ENCODE data around the gene SNAP47. TPM values are rescaled to one million over a fixed set of nuclear protein-coding genes. Genes with fewer than 3 reads are reported as not detected.

The SNAP47 gene
- total RNA-seq, 2 donors from 2014 or later, result 18.6 to 20.5 TPM

DNA sequence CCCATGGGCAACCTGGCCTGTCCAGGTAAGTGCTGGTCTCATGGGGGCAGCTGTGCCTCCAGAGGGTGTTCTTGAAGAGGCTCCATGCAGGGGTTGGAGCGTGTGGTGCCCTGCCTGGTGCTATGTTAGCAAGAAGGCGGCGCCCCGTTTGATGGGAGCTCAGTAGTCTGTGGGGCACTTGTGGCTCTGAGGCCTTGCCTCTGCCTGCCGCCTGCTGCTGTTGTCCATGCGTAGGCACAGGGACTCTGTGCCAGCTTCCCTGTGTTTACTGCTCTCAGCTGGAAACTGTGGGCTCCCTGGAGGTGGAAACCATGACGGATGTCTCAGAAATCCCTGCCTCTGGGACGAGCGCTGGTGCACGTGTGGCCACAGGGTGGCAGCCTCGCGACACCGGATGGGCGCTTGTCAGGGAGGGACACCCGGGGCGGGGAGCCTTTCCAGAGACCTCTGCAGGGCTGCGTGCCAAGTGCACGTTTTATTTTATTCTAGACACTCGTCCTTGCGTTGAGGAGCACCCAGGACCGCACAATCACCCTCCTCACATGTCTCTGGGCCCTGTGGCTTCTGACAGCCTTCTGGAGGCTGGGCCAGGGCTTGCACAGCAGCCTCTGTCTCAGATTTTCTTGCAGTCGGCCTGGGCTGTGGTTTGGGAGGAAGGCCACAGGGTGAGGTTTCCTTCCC, 27.1 kb downstream of the SNAP47 start:
- DNase-seq (peak; percentile 84 to 92), ATAC-seq (peak; percentile 89)
- intact Hi-C loops (cut with DNase I, micrococcal nuclease), result loop anchor here in 1 of 2 donors (5.0 kb wide), 1 partner anchor 185 kb away; the partner anchor contains the start of gene WNT9A

DNA sequence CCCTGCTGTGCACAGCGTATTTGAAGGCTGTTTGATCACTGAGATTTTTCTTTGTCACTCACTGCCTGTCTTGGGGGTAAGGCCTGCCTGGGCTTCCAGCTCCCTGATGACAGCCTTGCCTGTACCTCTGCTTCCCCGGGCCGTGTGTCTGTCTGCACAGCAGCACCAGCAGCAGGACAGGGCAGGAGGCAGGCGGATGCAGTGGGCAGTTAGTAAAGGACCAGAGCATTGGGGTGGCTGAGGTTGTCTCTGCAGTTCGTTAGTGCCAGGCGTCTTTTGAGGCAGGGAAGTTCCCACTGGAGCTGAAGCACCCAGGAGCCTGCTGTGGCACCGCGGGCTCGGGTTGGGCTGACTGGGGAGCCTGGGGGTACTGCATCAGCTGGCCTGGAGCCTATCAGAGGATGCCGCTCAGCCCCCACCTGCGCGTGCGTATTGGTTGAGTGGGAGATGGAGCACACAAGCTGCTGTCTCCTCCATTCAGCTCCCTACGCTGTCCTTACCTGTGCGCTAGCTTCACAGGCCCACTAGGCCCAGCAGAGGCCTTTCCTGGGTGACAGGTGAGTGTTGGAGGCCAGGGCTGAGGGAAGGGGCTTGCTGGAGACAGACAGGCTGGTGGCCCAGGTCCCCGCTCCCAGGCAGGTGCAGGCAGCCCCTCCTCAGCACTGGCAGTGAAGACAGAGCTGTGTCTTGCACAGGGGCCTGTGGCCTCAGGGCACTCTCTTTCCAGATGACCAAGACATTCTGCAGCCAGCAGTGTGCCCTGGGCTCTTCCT, 28.2 kb downstream of the SNAP47 start:
- ATAC-seq (no peak), DNase-seq (no peak)
- intact Hi-C loops (cut with DNase I, micrococcal nuclease), result loop anchor here in 1 of 2 donors (5.0 kb wide), 1 partner anchor 184 kb away; the partner anchor contains the start of gene WNT9A

DNA sequence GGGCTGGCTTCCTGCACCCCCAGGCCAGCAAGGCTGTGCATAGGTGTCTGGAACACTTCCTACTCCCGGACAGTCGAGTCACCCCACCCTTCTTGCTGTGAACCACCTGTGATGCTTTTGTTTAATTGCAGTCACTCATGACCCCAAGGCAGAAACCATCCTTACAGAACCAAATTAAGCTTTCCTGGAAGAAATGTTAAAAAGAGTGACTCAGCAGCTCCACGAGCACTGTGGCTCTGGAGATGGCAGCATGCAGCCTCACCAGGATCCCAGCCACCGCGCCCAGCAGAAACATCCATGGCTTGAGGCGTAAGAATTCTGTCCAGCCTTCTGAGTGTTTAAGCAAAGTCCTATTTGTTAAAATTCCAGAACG, 28.8 kb downstream of the SNAP47 start:
- intact Hi-C loops (cut with DNase I, micrococcal nuclease), result loop anchor here in 1 of 2 donors (5.0 kb wide), 1 partner anchor 183 kb away; the partner anchor contains the start of gene WNT9A
- DNase-seq, result no peak
- no peak for ATAC-seq

DNA sequence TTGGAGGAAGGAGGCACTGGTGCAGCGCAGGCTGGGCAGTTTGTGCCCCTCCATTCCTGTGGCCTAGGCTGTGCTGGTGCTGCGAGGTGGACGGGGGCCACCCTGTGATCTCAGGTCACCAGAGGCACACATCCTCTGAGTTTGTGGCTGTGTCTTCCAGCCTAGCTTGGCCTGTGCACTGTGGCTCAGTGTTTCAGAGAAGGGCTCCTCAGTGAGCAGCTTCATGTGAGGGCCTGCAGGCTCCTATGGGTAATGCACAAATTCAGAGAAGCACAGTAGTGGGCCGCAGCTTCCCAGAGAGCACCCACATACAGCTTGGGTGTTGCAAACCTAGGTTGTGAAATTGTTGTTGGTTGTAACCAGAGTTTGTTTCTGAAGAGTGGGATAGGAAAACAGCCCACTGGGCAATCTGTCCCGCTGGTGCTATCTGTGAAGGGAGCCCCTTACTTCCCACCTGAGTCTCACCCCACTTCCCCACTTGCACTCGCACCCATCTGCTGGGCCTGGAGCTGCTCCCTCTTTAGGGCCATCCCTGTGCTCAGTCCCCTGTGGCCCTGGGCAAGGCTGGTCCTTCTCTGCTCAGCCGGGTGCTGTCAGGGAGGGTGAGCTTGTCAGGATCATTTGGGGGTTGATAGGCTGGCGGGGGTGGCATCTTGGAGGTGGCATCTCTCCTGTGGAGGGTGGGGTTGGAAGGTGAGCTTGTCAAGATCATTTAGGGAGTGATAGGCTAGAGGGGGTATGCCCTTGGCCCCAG, 30.2 kb downstream of the SNAP47 start:
- ATAC-seq, result no peak
- no peak for DNase-seq
- intact Hi-C loops (cut with DNase I, micrococcal nuclease), result no loop called here

DNA sequence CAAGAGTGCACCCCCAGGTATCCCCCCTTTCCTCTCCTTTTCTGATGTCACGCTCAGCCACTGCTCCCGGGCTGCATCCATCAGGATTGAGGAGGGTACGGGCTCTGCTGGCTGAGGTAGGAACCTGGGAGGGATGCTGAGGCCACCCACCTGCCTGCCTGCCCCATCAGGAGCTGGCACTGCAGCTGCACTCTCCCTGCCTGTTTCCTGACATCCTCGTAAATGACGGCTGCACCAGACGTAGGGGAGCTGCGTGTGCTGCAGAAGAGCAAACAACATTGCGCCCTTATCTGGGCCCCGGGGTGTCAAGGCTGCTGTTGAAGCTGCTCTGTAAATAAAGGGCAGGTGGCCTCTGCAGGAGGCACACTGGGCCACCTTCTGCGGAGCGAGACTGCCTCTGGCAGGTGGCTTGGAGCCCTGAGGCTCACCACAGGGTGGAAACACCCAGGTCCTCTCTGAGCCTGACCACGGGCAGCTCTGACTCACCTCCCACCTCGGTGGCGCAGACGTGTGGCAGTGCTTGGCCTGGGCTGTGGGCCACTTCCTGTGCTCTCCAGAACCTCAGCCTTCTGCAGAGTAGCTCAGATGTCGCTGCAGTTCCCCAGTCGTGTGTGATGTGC, 30.9 kb downstream of the SNAP47 start:
- DNase-seq, result peak; percentile 53 to 69
- intact Hi-C loops (cut with DNase I, micrococcal nuclease), result no loop called here
- peak; percentile 66 for ATAC-seq

DNA sequence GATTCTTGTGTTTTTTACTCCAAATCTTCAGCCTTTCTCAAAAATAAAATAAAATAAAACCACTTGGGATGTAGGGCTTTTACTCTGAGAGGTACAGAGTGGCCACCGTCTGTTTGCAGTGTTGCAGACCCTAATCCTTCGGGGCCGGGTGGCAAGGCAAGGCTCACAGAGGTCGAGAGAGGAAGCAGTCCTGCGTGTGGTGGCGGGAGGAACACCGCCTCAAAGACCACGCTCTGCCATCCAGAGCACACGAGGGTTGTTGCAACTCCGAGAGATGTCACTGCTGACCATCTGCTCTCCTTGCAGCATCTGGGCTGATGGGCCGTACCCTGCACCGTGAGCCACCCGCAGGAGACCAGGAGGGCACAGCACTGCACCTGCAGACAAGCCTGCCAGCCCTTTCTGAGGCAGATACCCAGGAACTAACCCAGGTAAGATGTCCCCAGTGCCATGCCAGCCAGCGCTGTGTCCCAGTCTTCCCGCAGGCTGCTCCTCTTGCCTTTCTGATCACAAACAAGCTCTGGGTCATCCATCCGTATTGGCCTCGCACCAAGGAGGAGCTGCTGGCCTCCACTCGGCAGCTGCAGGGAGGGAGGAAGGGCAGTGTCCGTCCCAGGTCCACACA, 31.5 kb downstream of the SNAP47 start:
- no peak for DNase-seq
- no peak for ATAC-seq
- intact Hi-C loops (cut with DNase I, micrococcal nuclease), result no loop called here

DNA sequence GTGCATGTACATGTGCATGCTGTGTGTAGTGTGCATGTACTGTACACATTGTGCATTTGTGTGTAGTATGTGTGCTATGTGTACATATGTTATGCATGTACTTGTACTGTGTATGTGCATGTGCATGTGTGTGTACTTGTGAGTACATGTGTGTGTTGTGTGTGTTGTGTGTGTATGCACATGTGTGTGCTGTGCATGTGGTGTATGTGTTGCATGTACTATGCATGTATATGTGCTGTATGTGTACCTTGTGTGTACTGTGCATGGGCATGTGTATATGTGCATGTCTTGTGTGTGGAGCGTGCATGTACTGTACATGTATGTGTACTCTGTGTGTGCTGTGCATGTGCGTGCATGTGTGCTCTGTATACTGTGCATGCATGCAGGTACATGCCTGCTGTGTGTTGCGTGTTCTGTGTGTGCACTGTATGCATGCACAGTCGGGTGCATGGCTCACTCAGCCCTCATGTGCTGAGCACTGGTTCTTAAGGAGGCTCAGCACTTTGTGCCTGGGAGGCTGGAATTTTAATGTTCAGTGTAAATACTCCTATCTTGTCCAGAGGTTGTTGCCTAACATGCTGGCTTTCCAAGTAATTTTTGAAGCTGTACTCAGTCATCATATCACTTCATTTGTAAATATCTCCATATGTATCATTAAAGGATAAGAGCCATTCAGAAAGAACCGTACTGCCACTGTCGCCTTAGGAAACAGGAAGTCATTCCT, 32.3 kb downstream of the SNAP47 start:
- ATAC-seq, result no peak
- DNase-seq, result no peak
- intact Hi-C loops (cut with DNase I, micrococcal nuclease), result no loop called here

DNA sequence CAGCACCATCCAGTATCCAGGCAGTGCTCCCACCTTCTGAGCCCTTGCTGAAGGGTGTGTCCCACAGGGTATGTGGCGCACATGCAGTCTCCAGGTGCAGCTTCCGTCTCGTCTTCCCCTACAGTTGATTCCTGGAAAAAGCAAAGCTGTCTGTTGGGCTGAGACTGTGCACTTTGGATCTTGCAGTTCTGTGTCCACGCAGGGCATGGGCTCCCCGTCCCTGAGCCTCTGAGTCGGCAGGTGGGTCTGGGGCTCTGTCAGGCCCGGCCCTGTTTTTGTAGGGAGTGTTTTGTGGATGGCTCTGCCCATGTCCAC, 32.8 kb downstream of the SNAP47 start:
- ATAC-seq (peak; percentile 68), DNase-seq (no peak)
- intact Hi-C loops (cut with DNase I, micrococcal nuclease), result no loop called here

DNA sequence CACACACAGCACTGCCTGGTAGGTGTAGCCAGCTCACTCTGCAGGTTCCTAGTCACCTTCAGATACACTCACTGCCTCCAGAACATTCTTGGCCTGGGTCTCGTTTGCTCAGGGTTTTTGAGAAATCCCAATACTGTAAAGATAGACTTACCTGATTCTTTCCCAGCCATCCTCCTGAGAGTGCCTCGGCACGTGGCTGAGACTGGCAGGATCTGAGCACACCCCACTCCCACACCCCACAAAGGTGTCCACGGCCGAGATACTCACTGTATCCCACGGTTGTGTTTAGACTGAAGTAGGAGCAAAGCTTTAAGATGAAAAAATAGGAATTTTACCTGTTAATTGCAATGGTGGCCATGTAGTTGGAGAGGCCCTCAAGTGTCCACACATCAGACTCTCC, 33.4 kb downstream of the SNAP47 start:
- intact Hi-C loops (cut with DNase I, micrococcal nuclease), result no loop called here
- DNase-seq, result no peak

DNA sequence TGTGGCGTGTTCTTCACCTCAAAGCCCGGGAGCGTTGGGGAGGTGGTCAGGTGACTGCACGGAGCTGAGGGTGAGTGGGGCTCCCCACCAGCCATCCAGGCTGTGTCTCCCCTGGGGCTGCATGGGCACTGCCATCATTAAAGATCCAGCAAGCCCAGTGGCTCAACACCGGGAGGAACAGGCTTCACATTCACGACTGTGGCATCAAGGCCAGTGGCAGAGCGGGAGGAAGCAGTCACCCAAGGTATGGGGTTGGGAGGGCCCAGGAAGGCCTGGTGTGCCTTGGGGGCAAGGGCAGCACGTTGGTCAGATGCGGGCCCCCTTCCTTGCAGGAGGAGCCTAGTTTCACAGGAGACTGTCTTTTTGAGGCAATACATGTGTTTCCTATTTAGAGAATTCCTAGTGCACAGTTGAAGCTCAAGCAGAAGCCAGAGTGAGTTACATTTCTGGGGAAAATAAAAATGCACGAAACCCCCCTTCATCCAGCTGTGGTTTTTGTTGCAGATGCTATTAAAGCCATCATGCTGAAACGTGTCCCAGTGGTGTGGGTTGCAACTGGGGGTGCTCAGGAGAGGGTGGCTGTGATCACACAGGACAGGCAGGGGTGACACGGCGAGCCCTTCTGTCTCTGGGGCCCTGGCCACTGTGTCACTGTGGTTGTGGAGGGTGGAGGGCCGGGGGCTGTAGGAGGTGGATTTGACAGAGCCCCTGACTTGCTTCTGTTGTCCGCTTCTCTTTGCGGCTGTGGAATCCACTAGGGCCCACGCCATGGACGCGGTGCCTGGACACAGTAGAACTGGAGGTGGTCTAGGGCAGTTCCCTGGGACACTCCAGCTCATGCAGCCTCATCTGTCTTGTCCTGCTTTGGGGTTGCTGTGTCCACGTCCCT, 34.1 kb downstream of the SNAP47 start:
- ATAC-seq (no peak), DNase-seq (no peak)
- intact Hi-C loops (cut with DNase I, micrococcal nuclease), result no loop called here

More for the DNA sequence above, 33.4 kb downstream of the SNAP47 start:
- ATAC-seq, result no peak

DNA sequence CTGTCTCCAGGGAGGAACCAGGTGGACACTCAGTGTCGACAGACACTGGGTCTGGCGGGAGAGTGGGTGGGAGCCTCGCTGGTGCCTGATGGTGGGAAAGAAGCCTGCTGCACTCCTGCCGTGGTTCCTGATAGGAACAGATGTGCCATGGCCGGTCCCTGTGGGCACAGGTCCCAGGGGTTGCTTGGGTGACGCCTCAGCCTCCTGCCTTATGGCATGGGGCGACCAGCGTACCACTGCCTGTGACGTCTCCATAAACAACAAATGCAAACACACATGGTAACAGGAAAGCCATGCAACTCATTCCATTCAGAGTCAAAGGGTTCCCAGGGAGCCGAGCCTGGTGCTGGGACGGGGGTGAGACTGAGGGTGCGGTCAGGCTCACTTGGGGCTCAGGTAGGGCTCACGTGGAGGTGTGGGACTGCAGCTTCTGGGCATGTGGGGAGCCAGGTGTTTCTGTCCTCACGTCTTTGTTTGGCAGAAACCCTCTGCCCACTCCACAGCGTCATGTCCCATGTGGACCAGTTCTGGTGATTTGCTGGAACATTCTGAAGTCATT, 34.8 kb downstream of the SNAP47 start:
- intact Hi-C loops (cut with DNase I, micrococcal nuclease), result no loop called here
- DNase-seq, result no peak

DNA sequence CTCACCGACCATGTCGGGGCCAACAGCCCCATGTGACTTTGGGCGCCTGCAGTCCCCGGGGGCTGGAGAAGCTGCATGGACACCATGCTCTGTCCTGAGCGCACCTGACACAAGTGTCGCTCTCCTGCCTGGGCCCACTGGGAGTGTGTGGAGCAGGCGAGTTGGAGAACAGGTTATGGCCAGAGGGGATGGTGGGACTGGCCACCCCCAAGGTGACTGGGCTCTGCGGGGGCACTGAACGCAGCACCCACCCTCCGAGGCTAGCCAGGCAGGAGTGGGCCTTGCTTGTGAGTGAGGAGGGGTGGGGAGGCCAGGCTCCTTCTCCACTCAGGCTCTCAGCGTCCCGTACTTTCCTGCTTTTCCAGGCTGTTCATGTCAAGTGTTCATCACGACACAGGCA, 35.6 kb downstream of the SNAP47 start:
- ATAC-seq (no peak), DNase-seq (no peak)
- intact Hi-C loops (cut with DNase I, micrococcal nuclease), result no loop called here

More for the DNA sequence above, 34.8 kb downstream of the SNAP47 start:
- no peak for ATAC-seq

DNA sequence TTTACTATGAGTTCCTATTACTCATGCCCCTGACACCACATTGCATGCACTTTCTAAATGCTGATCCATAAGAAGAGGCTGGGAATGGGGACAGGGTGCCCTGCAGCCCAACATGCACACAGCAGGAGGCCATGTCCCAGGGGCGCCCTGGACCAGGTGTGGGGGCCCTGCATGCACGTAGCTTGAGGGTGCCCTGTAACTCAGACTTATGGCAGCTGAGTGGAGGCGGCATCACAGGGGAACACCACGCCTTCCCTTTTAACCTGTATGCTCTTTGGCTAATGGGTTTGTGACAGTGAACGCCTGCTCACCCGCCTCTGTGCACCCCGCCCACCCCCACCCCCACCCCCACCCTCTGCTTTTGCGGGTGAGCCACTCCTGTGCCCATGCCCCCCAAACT, 36.1 kb downstream of the SNAP47 start:
- ATAC-seq (no peak), DNase-seq (no peak)
- intact Hi-C loops (cut with DNase I, micrococcal nuclease), result no loop called here

DNA sequence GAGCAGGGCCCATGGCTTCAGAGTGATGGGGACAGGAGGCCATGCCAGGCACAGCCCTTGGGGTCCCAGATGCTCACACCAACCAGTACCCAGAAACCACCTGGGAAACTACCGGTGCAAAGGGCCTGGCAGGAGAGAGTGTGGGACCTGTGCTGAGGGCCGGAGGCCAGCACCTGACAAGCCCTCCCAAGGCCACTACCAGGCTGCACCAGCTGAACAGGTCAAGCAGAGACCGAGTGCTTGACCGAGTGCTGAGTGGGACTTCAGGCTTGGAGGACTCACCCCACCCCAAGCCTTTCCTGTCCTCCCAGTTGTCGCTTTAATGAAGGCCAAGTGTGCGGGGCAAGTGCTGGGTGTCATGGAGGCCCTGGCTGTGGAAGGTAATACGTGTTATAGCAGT, 36.5 kb downstream of the SNAP47 start:
- ATAC-seq (no peak), DNase-seq (no peak)
- intact Hi-C loops (cut with DNase I, micrococcal nuclease), result no loop called here

DNA sequence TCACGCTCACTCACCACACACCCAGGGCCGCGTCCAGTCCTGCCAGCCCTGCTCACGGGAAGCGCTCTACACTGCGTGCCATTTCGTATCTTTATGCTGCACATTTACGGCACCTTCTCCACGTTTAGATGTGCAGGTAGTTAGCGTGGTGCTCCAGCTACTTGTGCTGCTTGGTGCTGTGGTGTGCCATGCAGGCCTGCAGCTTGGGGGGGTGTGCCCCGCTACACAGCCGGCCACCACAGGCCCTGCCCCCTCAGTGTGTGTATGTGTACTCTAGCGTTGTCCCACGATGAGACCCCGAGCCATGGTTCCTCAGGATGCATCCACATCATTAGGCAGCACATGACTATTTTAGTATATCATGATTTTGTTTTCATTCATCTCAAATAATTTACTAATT, 38.3 kb downstream of the SNAP47 start:
- DNase-seq (no peak), ATAC-seq (no peak)
- intact Hi-C loops (cut with DNase I, micrococcal nuclease), result no loop called here

DNA sequence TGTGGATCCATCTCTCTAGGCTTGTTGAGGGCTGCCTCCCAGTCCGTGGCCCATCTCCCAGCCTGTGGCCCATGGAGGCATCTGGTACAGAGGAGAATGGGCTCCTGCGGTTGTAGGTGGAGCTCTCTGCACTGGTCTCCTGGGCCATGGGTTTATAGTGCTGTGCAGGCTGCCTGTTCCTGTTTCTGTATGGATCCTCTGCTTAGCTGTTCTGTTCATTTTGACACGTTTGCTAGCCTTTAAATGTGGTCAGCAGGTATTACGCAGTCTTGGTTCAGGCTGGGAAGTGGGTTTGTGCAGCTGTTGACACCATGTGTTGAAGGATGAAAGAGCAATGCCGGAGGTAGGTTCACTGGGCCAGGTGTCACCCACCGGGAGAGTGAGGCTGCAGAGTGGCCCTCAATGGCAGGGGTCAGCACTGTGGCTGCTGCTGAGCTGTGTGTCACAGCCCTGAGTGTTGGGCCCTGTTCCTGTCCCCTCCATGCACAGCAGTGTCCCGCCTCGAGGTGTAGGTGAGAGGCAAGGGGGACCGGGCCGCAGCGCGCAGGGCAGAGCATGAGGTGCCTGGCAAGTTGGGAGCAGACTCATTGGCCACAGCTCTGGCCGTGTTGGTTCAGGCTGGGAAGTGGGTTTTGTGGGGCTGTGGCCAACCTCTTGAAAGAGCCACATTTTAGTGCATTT, 39.0 kb downstream of the SNAP47 start:
- ATAC-seq (no peak), DNase-seq (no peak)
- intact Hi-C loops (cut with DNase I, micrococcal nuclease), result no loop called here

Measured in left colon (tissue), 2 donors.